ENCODE data around the gene MRPS27.

The MRPS27 gene

GRCh38 chr5:72231991-72232703 lies 87.9 kb downstream of the MRPS27 start:
- DNase-seq (ENCODE audit: low read depth) = no peak

- DNase-seq (ENCODE audit: low read depth) = no peak
Observed at GRCh38 chr5:72228960-72229359, 91.1 kb downstream of the MRPS27 start.

- no peak for DNase-seq (ENCODE audit: low read depth)
Observed at GRCh38 chr5:72226950-72227349, 93.1 kb downstream of the MRPS27 start.

GRCh38 chr5:72225741-72226140 lies 94.3 kb downstream of the MRPS27 start:
- no peak for DNase-seq (ENCODE audit: low read depth)

GRCh38 chr5:72224946-72225463 lies 95.0 kb downstream of the MRPS27 start:
- no peak for DNase-seq (ENCODE audit: low read depth)

- DNase-seq (ENCODE audit: low read depth) = no peak
Observed at GRCh38 chr5:72223371-72223770, 96.7 kb downstream of the MRPS27 start.

GRCh38 chr5:72222521-72222920 lies 97.5 kb downstream of the MRPS27 start:
- no peak for DNase-seq (ENCODE audit: low read depth)

- DNase-seq (ENCODE audit: low read depth) = no peak
Observed at GRCh38 chr5:72221541-72221940, 98.5 kb downstream of the MRPS27 start.

GRCh38 chr5:72221099-72221498 lies 98.9 kb downstream of the MRPS27 start:
- no peak for DNase-seq (ENCODE audit: low read depth)

- DNase-seq (ENCODE audit: low read depth) = no peak
Observed at GRCh38 chr5:72216756-72217155, 103.3 kb downstream of the MRPS27 start.

GRCh38 chr5:72214168-72214567 lies 105.9 kb downstream of the MRPS27 start:
- no peak for DNase-seq (ENCODE audit: low read depth)

GRCh38 chr5:72213482-72213881 lies 106.6 kb downstream of the MRPS27 start:
- DNase-seq (ENCODE audit: low read depth) = no peak

GRCh38 chr5:72212171-72212570 lies 107.9 kb downstream of the MRPS27 start:
- no peak for DNase-seq (ENCODE audit: low read depth)

GRCh38 chr5:72210888-72211678 lies 109.0 kb downstream of the MRPS27 start:
- no peak for DNase-seq (ENCODE audit: low read depth)

GRCh38 chr5:72209147-72210115 lies 110.6 kb downstream of the MRPS27 start:
- DNase-seq (ENCODE audit: low read depth) = no peak

- DNase-seq (ENCODE audit: low read depth) = no peak
Observed at GRCh38 chr5:72208324-72208926, 111.6 kb downstream of the MRPS27 start.

GRCh38 chr5:72206994-72207393 lies 113.0 kb downstream of the MRPS27 start:
- DNase-seq (ENCODE audit: low read depth) = no peak

- no peak for DNase-seq (ENCODE audit: low read depth)
Observed at GRCh38 chr5:72206160-72206559, 113.9 kb downstream of the MRPS27 start.

GRCh38 chr5:72205431-72206009 lies 114.5 kb downstream of the MRPS27 start:
- DNase-seq (ENCODE audit: low read depth) = no peak

- DNase-seq (ENCODE audit: low read depth) = no peak
Observed at GRCh38 chr5:72204946-72205345, 115.1 kb downstream of the MRPS27 start.

GRCh38 chr5:72203251-72203845 lies 116.7 kb downstream of the MRPS27 start:
- DNase-seq (ENCODE audit: low read depth) = no peak
